PC-9 (cell line): ENCODE data around the gene MISP3. TPM values are rescaled to one million over a fixed set of nuclear protein-coding genes. Genes with fewer than 3 reads are reported as not detected.
"Not testable (repeated sequence)": the region's sequence is repeated elsewhere in the genome, so short reads cannot be mapped to it uniquely, and the experiment has no call there.

Experiments used
- Bru-seq: library from RNA; stranded (reverse); fragments of 400-500 nt; gene quantifications from one replicate; lab custom pipeline; 2021; lab: Mats Ljungman, UMichigan
- BruChase-seq, 2 experiments: library from RNA; stranded (reverse); fragments of 400-500 nt; gene quantifications; one replicate each; lab custom pipeline; 2021; lab: Mats Ljungman, UMichigan
- BruUV-seq: library from RNA; stranded (reverse); fragments of 400-500 nt; replicated peaks from 2 replicates; lab custom pipeline; 2021; lab: Mats Ljungman, UMichigan
- CTCF ChIA-PET: fragments of 300-600 bp; sonication (Branson Sonifier 250); formaldehyde crosslinking; loops from one replicate; lab custom pipeline; 2022; ENCODE audit warnings: antibody characterized with exemption; lab: Charles Lee
- POLR2A ChIA-PET: fragments of 300-600 bp; sonication (Branson Sonifier 250); formaldehyde crosslinking; loops from one replicate; lab custom pipeline; 2022; ENCODE audit warnings: antibody characterized with exemption; ENCODE audit not compliant: unreplicated experiment; lab: Charles Lee
- DNase-seq, 2 experiments: peaks; one replicate each; pipeline versions ENCODE4 v3.0.0 to v3.0.0-alpha.2; 2015 to 2022; ENCODE audit warnings: mixed read lengths in 1 of 2
- H2AFZ ChIP-seq: fragments of 200-600 bp; sonication (generic); 2 replicates; pipeline ENCODE4 v1.8.1; 2017; ENCODE audit warnings: antibody characterized with exemption
- H3F3A ChIP-seq: fragments of 200-600 bp; sonication (generic); 2 replicates; pipeline ENCODE4 v1.8.1; 2017; ENCODE audit warnings: antibody characterized with exemption, mild to moderate bottlenecking, low read depth; ENCODE audit not compliant: insufficient read depth
- H3K27ac ChIP-seq: fragments of 200-600 bp; sonication (generic); 2 replicates; pipeline ENCODE4 v1.6.1; 2016; ENCODE audit warnings: mixed run types
- H3K27me3 ChIP-seq: fragments of 200-600 bp; sonication (generic); 2 replicates; pipeline ENCODE4 v1.6.1; 2016; ENCODE audit warnings: low read depth, mixed run types; ENCODE audit not compliant: insufficient read depth
- H3K36me3 ChIP-seq: fragments of 200-600 bp; sonication (generic); 2 replicates; pipeline ENCODE4 v1.6.1; 2016; ENCODE audit warnings: low read depth, mixed run types
- H3K4me1 ChIP-seq: fragments of 200-600 bp; sonication (generic); replicated peaks from 2 replicates; pipeline ENCODE4 v1.6.1; 2016; ENCODE audit warnings: mixed run types; ENCODE audit not compliant: insufficient read depth
- H3K4me2 ChIP-seq: fragments of 200-600 bp; sonication (generic); 2 replicates; pipeline ENCODE4 v1.6.1; 2017; ENCODE audit warnings: mixed run types
- H3K4me3 ChIP-seq: fragments of 200-600 bp; sonication (generic); 2 replicates; pipeline ENCODE4 v1.6.1; 2016; ENCODE audit warnings: mixed run types
- H3K79me2 ChIP-seq: fragments of 200-600 bp; sonication (generic); 2 replicates; pipeline ENCODE4 v1.6.1; 2017; ENCODE audit warnings: low read depth, mixed run types
- H3K9me2 ChIP-seq: fragments of 200-600 bp; sonication (generic); 2 replicates; pipeline ENCODE4 v1.8.1; 2017; ENCODE audit warnings: mild to moderate bottlenecking; ENCODE audit not compliant: insufficient read depth
- H3K9me3 ChIP-seq: fragments of 200-600 bp; sonication (generic); 2 replicates; pipeline ENCODE4 v1.8.1; 2016; ENCODE audit warnings: low read depth; ENCODE audit not compliant: insufficient read depth
- H4K20me1 ChIP-seq: fragments of 200-600 bp; sonication (generic); 2 replicates; pipeline ENCODE4 v1.8.1; 2017; ENCODE audit not compliant: insufficient read depth
- EZH2 ChIP-seq: fragments of 200-600 bp; sonication (generic); IDR thresholded peaks from 2 replicates; pipeline ENCODE4 v1.8.0; 2017; ENCODE audit warnings: antibody characterized with exemption, low read depth
- intact Hi-C: fragments of 100-400 bp; cut with micrococcal nuclease; formaldehyde crosslinking; loops from one replicate; pipeline ENCODE4 v1.10.0; 2022; ENCODE audit not compliant: unreplicated experiment
- long read RNA-seq: library from polyadenylated mRNA; stranded (forward); transcript quantifications from one replicate; pipeline ENCODE4 v2.0.0, GENCODE V29; 2022
- total RNA-seq: library from RNA; stranded (reverse); gene quantifications from 2 replicates; pipeline ENCODE4 v1.2.3, GENCODE V29; 2021
- TF ChIP-seq, protein P1 (sequence below): fragments of 200-600 bp; sonication (generic); conservative IDR thresholded peaks from 2 replicates; pipeline ENCODE4 v1.6.1; 2017; ENCODE audit warnings: mixed run types, antibody characterized with exemption, mild to moderate bottlenecking, moderate library complexity

Gene MISP3
- 6.7 and 10.5 TPM in 2 replicates for total RNA-seq
- percentile 38 among the genes with signal in this experiment for Bru-seq, nascent RNA
- BruChase-seq, experiment 1, labeled RNA remaining after a 2-hour chase: percentile 48 among the genes with signal in this experiment
- BruChase-seq, experiment 2, labeled RNA remaining after a 6-hour chase: percentile 55 among the genes with signal in this experiment
- long read RNA-seq, transcript MISP3-204 (1 exons, 2,187 nt): major isoform, 10 of 21 reads
- long read RNA-seq, transcript MISP3-202 (3 exons, 1,535 nt): minor isoform, 6 of 21 reads
- long read RNA-seq, partial matches to known transcripts: 5 of 21 reads
- long read RNA-seq, other reads (novel, unspliced or antisense): 0 of 21 reads

DNA sequence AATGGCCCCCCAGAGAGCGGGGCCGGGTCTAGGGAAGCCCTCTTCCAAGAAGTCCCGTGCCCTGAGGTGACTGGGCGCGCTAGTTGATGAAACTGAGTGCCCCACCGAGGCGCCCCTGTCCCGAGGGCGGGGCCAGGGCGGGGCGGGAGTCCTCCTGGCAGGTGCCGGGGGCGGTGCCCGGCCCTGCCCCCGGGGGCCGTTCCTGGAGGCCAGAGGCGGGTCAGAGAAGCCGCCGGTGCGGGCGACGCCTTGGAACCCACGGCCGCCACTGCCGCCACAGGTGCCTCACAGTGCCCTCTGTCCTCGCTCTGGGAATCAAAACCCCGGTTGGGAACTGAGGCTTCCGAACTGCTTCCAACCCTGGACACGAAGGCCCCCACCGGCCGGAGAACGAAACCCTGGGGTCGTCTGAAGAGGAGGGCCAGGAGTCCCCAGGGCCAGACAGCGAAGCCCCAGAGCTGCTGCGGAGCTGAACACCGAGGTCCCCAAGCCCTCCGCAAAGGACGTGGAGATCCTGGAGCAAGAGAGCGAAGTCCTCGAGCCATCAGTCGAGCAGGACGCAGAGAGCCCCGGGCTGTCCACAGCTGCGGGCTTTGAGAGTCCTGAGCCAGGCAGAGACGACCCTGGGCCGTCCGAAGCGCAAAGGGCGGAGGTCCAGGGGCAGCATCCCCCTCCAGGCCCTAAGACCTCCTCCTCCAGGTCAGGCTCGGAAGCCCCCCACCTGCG, at the start of gene MISP3:
Gene MISP3, plus strand, starts transcription at position 252 of the 726 bp plus-strand sequence. CDS start 524 bp downstream, outside the sequence.
- ChIA-PET CTCF (interaction anchor here (0.5 kb wide), 1 partner anchor 188 kb away, joined by 5 read pairs; no protein-coding TSS in a partner anchor), POLR2A (no interaction called here)
- Histone ChIP-seq H3K9me3 (no peaks in the 10 kb centered on the region), H3K4me1 (0 out of 2 replicates have a peak, but pooled peaks cover 10% of the 10 kb centered on the region), H4K20me1 (no peaks in the 10 kb centered on the region), H3K27ac (no peak within 1 kb of the TSS), H3K36me3 (no peaks in the 10 kb centered on the region), H3K4me2 (peak within 1 kb of the TSS; percentile 100), H3K79me2 (no peaks in the 10 kb centered on the region), H3K27me3 (no peaks in the 10 kb centered on the region), H2AFZ (peak within 1 kb of the TSS; percentile 90), H3K9me2 (no peaks in the 10 kb centered on the region), H3K4me3 (peak within 1 kb of the TSS; percentile 72), H3F3A (peaks cover 29% of the 10 kb centered on the region)
- no TSS peak for BruUV-seq
- DNase-seq: peak; percentile 48 to 81
- TF ChIP-seq EZH2: no peak
- TF ChIP-seq, protein P1, sequence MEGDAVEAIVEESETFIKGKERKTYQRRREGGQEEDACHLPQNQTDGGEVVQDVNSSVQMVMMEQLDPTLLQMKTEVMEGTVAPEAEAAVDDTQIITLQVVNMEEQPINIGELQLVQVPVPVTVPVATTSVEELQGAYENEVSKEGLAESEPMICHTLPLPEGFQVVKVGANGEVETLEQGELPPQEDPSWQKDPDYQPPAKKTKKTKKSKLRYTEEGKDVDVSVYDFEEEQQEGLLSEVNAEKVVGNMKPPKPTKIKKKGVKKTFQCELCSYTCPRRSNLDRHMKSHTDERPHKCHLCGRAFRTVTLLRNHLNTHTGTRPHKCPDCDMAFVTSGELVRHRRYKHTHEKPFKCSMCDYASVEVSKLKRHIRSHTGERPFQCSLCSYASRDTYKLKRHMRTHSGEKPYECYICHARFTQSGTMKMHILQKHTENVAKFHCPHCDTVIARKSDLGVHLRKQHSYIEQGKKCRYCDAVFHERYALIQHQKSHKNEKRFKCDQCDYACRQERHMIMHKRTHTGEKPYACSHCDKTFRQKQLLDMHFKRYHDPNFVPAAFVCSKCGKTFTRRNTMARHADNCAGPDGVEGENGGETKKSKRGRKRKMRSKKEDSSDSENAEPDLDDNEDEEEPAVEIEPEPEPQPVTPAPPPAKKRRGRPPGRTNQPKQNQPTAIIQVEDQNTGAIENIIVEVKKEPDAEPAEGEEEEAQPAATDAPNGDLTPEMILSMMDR: peak; percentile 53
- intact Hi-C loops: loop anchor here (1.0 to 5.0 kb wide), 5 partner anchors 40 to 475 kb away; partner anchors contain the start of genes IL27RA and RFX1

- Histone ChIP-seq H2AFZ (no peak overlapping the region), H3K9me2 (no peaks in the 10 kb centered on the region), H3F3A (peaks cover 54% of the 10 kb centered on the region), H3K4me3 (no peak overlapping the region), H3K36me3 (no peaks in the 10 kb centered on the region), H4K20me1 (no peaks in the 10 kb centered on the region), H3K4me2 (no peak overlapping the region), H3K27me3 (no peaks in the 10 kb centered on the region), H3K9me3 (no peaks in the 10 kb centered on the region), H3K4me1 (peaks cover 31% of the 10 kb centered on the region), H3K27ac (peak overlapping the region; percentile 93), H3K79me2 (no peaks in the 10 kb centered on the region)
- ChIA-PET CTCF (interaction anchor here (1.2 kb wide), 1 partner anchor 12 kb away, joined by 4 read pairs; no protein-coding TSS in a partner anchor), POLR2A (interaction anchor here (0.6 kb wide), 1 partner anchor 400 kb away, joined by 10 read pairs; no protein-coding TSS in a partner anchor)
- BruUV-seq: no TSS peak
- DNase-seq: peak; percentile 56 to 68
- intact Hi-C loops: no loop called here
- TF ChIP-seq, protein P1: peak; percentile 76
- no peak for TF ChIP-seq EZH2
Measured at GRCh38 chr19:14023404-14024235, 49.0 kb upstream of the MISP3 start.

DNA sequence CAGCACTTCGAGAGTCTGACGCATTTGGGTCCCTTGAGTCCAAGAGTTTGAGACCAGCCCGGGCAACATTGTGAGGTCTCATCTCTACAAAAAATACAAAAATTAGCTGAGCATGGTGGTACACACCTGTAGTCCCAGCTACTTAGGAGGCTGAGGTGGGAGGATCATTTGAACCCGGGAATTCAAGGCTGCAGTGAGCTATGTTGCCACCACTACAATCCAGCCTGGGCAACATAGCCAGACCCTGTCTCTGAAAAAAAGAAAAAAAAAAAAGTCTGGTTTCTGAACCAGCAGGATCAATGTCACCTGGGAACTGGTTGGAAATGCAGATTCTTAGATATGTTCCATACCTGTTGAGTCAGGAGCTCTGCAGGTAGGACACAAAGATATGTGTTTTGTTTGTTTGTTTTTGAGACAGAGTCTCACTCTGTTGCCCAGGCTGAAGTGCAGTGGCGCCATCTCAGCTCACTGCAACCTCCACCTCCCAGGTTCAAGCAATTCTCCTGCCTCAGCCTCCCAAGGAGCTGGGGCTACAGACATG, 45.9 kb upstream of the MISP3 start:
- H2AFZ ChIP-seq, BruUV-seq: not testable (repeated sequence)

More for the DNA sequence above, 45.9 kb upstream of the MISP3 start:
- Histone ChIP-seq H3K4me1 (peaks cover 26% of the 10 kb centered on the region), H3F3A (peaks cover 58% of the 10 kb centered on the region), H3K27ac (peak overlapping the region; percentile 93), H3K4me2 (peak overlapping the region; percentile 46; the same call in 1 of the 2 replicates)
- H3K9me3 ChIP-seq, H4K20me1 ChIP-seq, DNase-seq, POLR2A ChIA-PET, H3K9me2 ChIP-seq, H3K36me3 ChIP-seq, CTCF ChIA-PET, H3K79me2 ChIP-seq, H3K4me3 ChIP-seq, H3K27me3 ChIP-seq, intact Hi-C loops: not testable (repeated sequence)
